ENCODE results near the gene C19orf47.

The C19orf47 gene

DNA sequence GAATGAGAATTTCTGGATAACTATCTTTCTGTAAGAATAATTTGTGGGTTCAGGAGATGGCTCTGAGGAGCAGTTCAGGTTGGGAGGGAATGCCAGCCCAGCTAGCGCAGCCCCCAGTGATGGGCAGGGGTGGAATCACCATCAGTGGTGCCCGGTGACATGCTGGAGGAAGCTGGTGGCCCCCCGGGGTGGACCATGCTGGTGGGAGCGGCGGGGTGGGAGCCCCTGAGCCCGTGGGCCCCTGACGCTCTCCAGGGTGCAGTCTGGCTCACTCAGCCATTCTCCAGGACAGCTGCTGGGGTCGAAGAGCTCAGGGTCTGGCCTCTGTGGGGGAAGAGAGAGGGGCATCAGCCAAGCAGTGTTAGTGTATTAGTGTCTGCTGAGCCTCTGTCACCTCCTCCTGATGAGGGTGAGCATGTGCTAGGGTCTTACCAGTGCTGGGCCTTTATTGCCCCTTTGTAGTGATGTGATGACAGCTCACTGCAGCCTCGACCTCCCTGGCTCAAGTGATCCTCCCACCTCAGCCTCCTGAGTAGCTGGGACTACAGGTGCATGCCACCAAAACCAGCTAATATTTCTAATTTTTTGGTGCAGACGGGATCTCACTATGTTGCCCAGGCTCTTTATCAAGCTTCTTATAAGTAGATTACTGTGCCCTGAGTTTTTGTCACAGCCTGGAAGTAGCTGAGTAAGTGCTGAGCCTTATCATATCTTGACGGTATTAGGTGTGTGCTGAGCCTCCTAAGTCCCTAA is 31.4 kb upstream of the C19orf47 start:
- no peaks in the 10 kb centered on the region for H3K79me2 ChIP-seq (ENCODE audit: insufficient read depth, low read length)
- TF ChIP-seq, protein P1, sequence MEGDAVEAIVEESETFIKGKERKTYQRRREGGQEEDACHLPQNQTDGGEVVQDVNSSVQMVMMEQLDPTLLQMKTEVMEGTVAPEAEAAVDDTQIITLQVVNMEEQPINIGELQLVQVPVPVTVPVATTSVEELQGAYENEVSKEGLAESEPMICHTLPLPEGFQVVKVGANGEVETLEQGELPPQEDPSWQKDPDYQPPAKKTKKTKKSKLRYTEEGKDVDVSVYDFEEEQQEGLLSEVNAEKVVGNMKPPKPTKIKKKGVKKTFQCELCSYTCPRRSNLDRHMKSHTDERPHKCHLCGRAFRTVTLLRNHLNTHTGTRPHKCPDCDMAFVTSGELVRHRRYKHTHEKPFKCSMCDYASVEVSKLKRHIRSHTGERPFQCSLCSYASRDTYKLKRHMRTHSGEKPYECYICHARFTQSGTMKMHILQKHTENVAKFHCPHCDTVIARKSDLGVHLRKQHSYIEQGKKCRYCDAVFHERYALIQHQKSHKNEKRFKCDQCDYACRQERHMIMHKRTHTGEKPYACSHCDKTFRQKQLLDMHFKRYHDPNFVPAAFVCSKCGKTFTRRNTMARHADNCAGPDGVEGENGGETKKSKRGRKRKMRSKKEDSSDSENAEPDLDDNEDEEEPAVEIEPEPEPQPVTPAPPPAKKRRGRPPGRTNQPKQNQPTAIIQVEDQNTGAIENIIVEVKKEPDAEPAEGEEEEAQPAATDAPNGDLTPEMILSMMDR (conservative IDR thresholded peaks at IDR 0.05; ENCODE audit: low read length) = no peak
- TF ChIP-seq EZH2phosphoT487 (IDR thresholded peaks at IDR 0.05; ENCODE audit: borderline replicate concordance) = no peak
- H3K9ac ChIP-seq (ENCODE audit: low read depth, low read length, poor library complexity, severe bottlenecking) = no peak overlapping the region
- H3K36me3 ChIP-seq (ENCODE audit: insufficient read depth, low read length) = no peaks in the 10 kb centered on the region
- H2AFZ ChIP-seq (ENCODE audit: low read length) = no peak overlapping the region
- H3K4me2 ChIP-seq (ENCODE audit: low read depth, low read length, poor library complexity, severe bottlenecking) = no peak overlapping the region
- H4K20me1 ChIP-seq (ENCODE audit: insufficient read depth, low read length, poor library complexity, severe bottlenecking) = no peaks in the 10 kb centered on the region
- H3K9me2 ChIP-seq (replicated peaks; ENCODE audit: low read depth, low read length) = no peaks in the 10 kb centered on the region
- H3K9me3 ChIP-seq (ENCODE audit: insufficient read depth, low read depth, low read length) = no peaks in the 10 kb centered on the region
- no peak overlapping the region for H3K4me3 ChIP-seq (ENCODE audit: low read length, poor library complexity, severe bottlenecking)
- H3K4me1 ChIP-seq (ENCODE audit: insufficient read depth, low read length, poor library complexity, severe bottlenecking) = no peaks in the 10 kb centered on the region
- no peaks in the 10 kb centered on the region for H3F3A ChIP-seq (ENCODE audit: low read depth)
- no peaks in the 10 kb centered on the region for H3K27me3 ChIP-seq (ENCODE audit: insufficient read depth, low read length, poor library complexity, severe bottlenecking)

DNA sequence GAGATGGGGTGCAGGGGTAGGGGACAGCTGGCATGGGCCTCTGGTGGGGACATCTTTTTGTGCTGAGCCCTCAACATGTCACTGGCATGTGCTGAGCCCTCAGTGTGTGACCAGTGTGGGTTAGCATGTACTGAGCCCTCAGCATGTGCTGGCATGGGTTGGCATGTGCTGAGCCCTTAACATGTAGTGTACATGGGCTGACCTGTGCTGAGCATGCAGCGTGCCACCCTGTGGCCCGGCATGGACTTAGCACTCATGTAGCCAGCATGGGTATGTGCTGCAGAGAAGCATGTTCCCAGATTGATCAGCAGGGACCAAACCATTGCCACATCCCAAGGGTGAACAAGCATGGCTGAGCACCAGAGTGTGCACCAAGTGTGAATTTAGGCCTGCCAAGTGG is 30.3 kb upstream of the C19orf47 start:
- no peak overlapping the region for H3K4me2 ChIP-seq (ENCODE audit: low read depth, low read length, poor library complexity, severe bottlenecking)
- H3F3A ChIP-seq (ENCODE audit: low read depth) = no peaks in the 10 kb centered on the region
- TF ChIP-seq EZH2phosphoT487 (IDR thresholded peaks at IDR 0.05; ENCODE audit: borderline replicate concordance) = no peak
- TF ChIP-seq, protein P1 (conservative IDR thresholded peaks at IDR 0.05; ENCODE audit: low read length) = no peak
- H3K9me2 ChIP-seq (replicated peaks; ENCODE audit: low read depth, low read length) = no peaks in the 10 kb centered on the region
- no peaks in the 10 kb centered on the region for H3K79me2 ChIP-seq (ENCODE audit: insufficient read depth, low read length)
- no peak overlapping the region for H3K9ac ChIP-seq (ENCODE audit: low read depth, low read length, poor library complexity, severe bottlenecking)
- no peaks in the 10 kb centered on the region for H3K9me3 ChIP-seq (ENCODE audit: insufficient read depth, low read depth, low read length)
- H3K36me3 ChIP-seq (ENCODE audit: insufficient read depth, low read length) = no peaks in the 10 kb centered on the region
- H4K20me1 ChIP-seq (ENCODE audit: insufficient read depth, low read length, poor library complexity, severe bottlenecking) = no peaks in the 10 kb centered on the region
- H3K4me1 ChIP-seq (ENCODE audit: insufficient read depth, low read length, poor library complexity, severe bottlenecking) = no peaks in the 10 kb centered on the region
- no peak overlapping the region for H2AFZ ChIP-seq (ENCODE audit: low read length)
- H3K4me3 ChIP-seq (ENCODE audit: low read length, poor library complexity, severe bottlenecking) = no peak overlapping the region
- no peaks in the 10 kb centered on the region for H3K27me3 ChIP-seq (ENCODE audit: insufficient read depth, low read length, poor library complexity, severe bottlenecking)

DNA sequence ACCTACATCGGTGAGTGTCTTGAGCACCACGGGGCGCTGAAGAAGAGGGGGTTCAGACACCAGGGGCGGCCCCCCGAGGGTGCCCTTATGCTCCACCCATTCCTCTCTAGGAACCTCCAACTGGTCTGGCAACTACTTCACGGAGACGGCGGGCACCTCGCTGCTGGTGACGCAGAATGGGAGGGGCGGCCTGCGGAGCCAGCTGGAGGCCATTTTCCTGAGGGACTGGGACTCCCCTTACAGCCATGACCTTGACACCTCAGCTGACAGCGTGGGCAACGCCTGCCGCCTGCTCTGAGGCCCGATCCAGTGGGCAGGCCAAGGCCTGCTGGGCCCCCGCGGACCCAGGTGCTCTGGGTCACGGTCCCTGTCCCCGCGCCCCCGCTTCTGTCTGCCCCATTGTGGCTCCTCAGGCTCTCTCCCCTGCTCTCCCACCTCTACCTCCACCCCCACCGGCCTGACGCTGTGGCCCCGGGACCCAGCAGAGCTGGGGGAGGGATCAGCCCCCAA is 29.7 kb upstream of the C19orf47 start:
- Histone ChIP-seq H3K27me3 (ENCODE audit: insufficient read depth, low read length, poor library complexity, severe bottlenecking) (no peaks in the 10 kb centered on the region), H3K9me3 (ENCODE audit: insufficient read depth, low read depth, low read length) (no peaks in the 10 kb centered on the region), H3K79me2 (ENCODE audit: insufficient read depth, low read length) (no peaks in the 10 kb centered on the region), H4K20me1 (ENCODE audit: insufficient read depth, low read length, poor library complexity, severe bottlenecking) (no peaks in the 10 kb centered on the region), H3K9me2 (replicated peaks; ENCODE audit: low read depth, low read length) (no peaks in the 10 kb centered on the region), H3K4me2 (ENCODE audit: low read depth, low read length, poor library complexity, severe bottlenecking) (no peak overlapping the region), H3F3A (ENCODE audit: low read depth) (no peaks in the 10 kb centered on the region), H3K36me3 (ENCODE audit: insufficient read depth, low read length) (no peaks in the 10 kb centered on the region), H3K4me1 (ENCODE audit: insufficient read depth, low read length, poor library complexity, severe bottlenecking) (no peaks in the 10 kb centered on the region), H3K4me3 (ENCODE audit: low read length, poor library complexity, severe bottlenecking) (no peak overlapping the region), H3K9ac (ENCODE audit: low read depth, low read length, poor library complexity, severe bottlenecking) (no peak overlapping the region), H2AFZ (ENCODE audit: low read length) (no peak overlapping the region)
- TF ChIP-seq EZH2phosphoT487 (IDR thresholded peaks at IDR 0.05; ENCODE audit: borderline replicate concordance) = no peak
- TF ChIP-seq, protein P1 (conservative IDR thresholded peaks at IDR 0.05; ENCODE audit: low read length) = no peak

Measured in Loucy (cell line).